Thoracic aorta (tissue), 2 donors: ENCODE measurements around the gene CALML3. TPM values are rescaled to one million over a fixed set of nuclear protein-coding genes. Genes with fewer than 3 reads are reported as not detected.
A peak's percentile ranks its signal among the peaks of the same experiment; 100 is the strongest.

ENCODE experiments used
- ATAC-seq: fragments of 150-250 bp; one replicate; pipeline ENCODE4 v1.8.0; 2017; ENCODE audit warnings: low read depth; ENCODE audit not compliant: insufficient number of reproducible peaks, low FRiP score
- DNase-seq: peaks from one replicate; pipeline ENCODE4 v3.0.0-alpha.2; 2020; ENCODE audit warnings: low spot score
- H3K27ac ChIP-seq, 2 donors: fragments of 200-600 bp; sonication (generic); 1 replicate in 1 of 2; 2 replicates in 1 of 2; pipeline ENCODE4 v1.5.1; 2016; ENCODE audit warnings: mild to moderate bottlenecking in 2 of 2, moderate library complexity in 2 of 2
- H3K27me3 ChIP-seq: fragments of 200-600 bp; sonication (generic); replicated peaks from 2 replicates; pipeline ENCODE4 v1.6.0; 2016; ENCODE audit warnings: mild to moderate bottlenecking; ENCODE audit not compliant: insufficient read depth
- H3K36me3 ChIP-seq: fragments of 200-600 bp; sonication (generic); one replicate; pipeline ENCODE4 v1.5.1; 2016
- H3K4me1 ChIP-seq, 2 donors: fragments of 200-600 bp; sonication (generic); 1 replicate in 1 of 2; 2 replicates in 1 of 2; pipeline versions ENCODE4 v1.5.1 to v1.6.0; 2016; ENCODE audit warnings: low read depth in 2 of 2, mild to moderate bottlenecking in 1 of 2; ENCODE audit not compliant: control insufficient read depth in 1 of 2
- H3K4me3 ChIP-seq: fragments of 200-600 bp; sonication (generic); 2 replicates; pipeline ENCODE4 v1.5.1; 2016; ENCODE audit warnings: mild to moderate bottlenecking
- H3K9me3 ChIP-seq: fragments of 200-600 bp; sonication (generic); 2 replicates; pipeline ENCODE4 v1.5.1; 2016
- CTCF ChIP-seq: fragments of 200-600 bp; sonication (generic); IDR thresholded peaks from one replicate; pipeline ENCODE4 v1.5.1; 2019; ENCODE audit warnings: antibody characterized with exemption
- total RNA-seq, 2 donors: library from RNA; depleted of rRNA; stranded (reverse); fragments of >200 nt; gene quantifications; one replicate each; pipeline versions ENCODE4 v1.1.0 to v1.2.3, GENCODE V29; 2016

The CALML3 gene
- total RNA-seq, 2 donors from 2014 or later = not detected

- Histone ChIP-seq H3K4me3 (no peak overlapping the region), H3K27ac (no peak overlapping the region), H3K36me3 (no peaks in the 10 kb centered on the region), H3K9me3 (no peaks in the 10 kb centered on the region), H3K27me3 (no peaks in the 10 kb centered on the region), H3K4me1 (peaks cover 10 to 33% of the 10 kb centered on the region in 2 donors)
- no peak for ATAC-seq
- TF ChIP-seq CTCF = no peak
- DNase-seq = no peak
Measured at GRCh38 chr10:5526691-5527331, 2.0 kb downstream of the CALML3 start.

GRCh38 chr10:5527332-5528200 is 2.8 kb downstream of the CALML3 start:
- TF ChIP-seq CTCF = no peak
- no peaks in the 10 kb centered on the region for H3K27me3 ChIP-seq
- no peak for DNase-seq
- H3K36me3 ChIP-seq = no peaks in the 10 kb centered on the region
- ATAC-seq = no peak
- no peak overlapping the region for H3K4me3 ChIP-seq
- no peak overlapping the region for H3K27ac ChIP-seq
- H3K9me3 ChIP-seq = no peaks in the 10 kb centered on the region
- H3K4me1 ChIP-seq = peaks cover 10 to 41% of the 10 kb centered on the region in 2 donors

GRCh38 chr10:5528989-5529701 is 4.4 kb downstream of the CALML3 start:
- H3K4me1 ChIP-seq = peaks cover 23 to 56% of the 10 kb centered on the region in 2 donors
- DNase-seq = no peak

GRCh38 chr10:5529702-5530411 is 5.1 kb downstream of the CALML3 start:
- TF ChIP-seq CTCF = no peak
- ATAC-seq (no peak), DNase-seq (no peak)
- no peak overlapping the region for H3K4me3 ChIP-seq
- peaks cover 28 to 63% of the 10 kb centered on the region in 2 donors for H3K4me1 ChIP-seq
- H3K36me3 ChIP-seq = no peaks in the 10 kb centered on the region
- H3K9me3 ChIP-seq = no peaks in the 10 kb centered on the region
- H3K27ac ChIP-seq = peak overlapping the region; percentile 76 to 79
- H3K27me3 ChIP-seq = no peaks in the 10 kb centered on the region

More at GRCh38 chr10:5528989-5529701, 4.4 kb downstream of the CALML3 start:
- H3K27ac ChIP-seq = peak overlapping the region; percentile 76 to 79
- no peak for ATAC-seq
- H3K36me3 ChIP-seq = no peaks in the 10 kb centered on the region
- H3K27me3 ChIP-seq = no peaks in the 10 kb centered on the region
- no peak overlapping the region for H3K4me3 ChIP-seq
- H3K9me3 ChIP-seq = no peaks in the 10 kb centered on the region
- TF ChIP-seq CTCF = no peak
